BLaER1 (cell line): ENCODE data around the gene DHRS9.

ENCODE experiments used
- H3K27ac ChIP-seq: shearing (Covaris generic); formaldehyde crosslinking; 2 replicates; pipeline ENCODE4 v1.8.1; 2022
- H3K27me3 ChIP-seq: shearing (Covaris generic); formaldehyde crosslinking; 2 replicates; pipeline ENCODE4 v1.8.1; 2022
- H3K36me3 ChIP-seq: shearing (Covaris generic); formaldehyde crosslinking; 2 replicates; pipeline ENCODE4 v1.8.1; 2022
- H3K4me1 ChIP-seq: shearing (Covaris generic); formaldehyde crosslinking; 2 replicates; pipeline ENCODE4 v1.8.1; 2022
- H3K4me2 ChIP-seq: shearing (Covaris generic); formaldehyde crosslinking; 2 replicates; pipeline ENCODE4 v1.8.1; 2022
- H3K4me3 ChIP-seq: shearing (Covaris generic); formaldehyde crosslinking; 2 replicates; pipeline ENCODE4 v1.8.1; 2022
- H3K9ac ChIP-seq: shearing (Covaris generic); formaldehyde crosslinking; 2 replicates; pipeline ENCODE4 v1.8.1; 2022
- H3K9me3 ChIP-seq: shearing (Covaris generic); formaldehyde crosslinking; 2 replicates; pipeline ENCODE4 v1.8.1; 2022
- H4K20me1 ChIP-seq: shearing (Covaris generic); formaldehyde crosslinking; 2 replicates; pipeline ENCODE4 v1.8.1; 2022
- Cebpa-rat ChIP-seq: shearing (Covaris generic); IDR thresholded peaks from 2 replicates; pipeline ENCODE4 v1.8.1; 2022

Gene DHRS9

DNA sequence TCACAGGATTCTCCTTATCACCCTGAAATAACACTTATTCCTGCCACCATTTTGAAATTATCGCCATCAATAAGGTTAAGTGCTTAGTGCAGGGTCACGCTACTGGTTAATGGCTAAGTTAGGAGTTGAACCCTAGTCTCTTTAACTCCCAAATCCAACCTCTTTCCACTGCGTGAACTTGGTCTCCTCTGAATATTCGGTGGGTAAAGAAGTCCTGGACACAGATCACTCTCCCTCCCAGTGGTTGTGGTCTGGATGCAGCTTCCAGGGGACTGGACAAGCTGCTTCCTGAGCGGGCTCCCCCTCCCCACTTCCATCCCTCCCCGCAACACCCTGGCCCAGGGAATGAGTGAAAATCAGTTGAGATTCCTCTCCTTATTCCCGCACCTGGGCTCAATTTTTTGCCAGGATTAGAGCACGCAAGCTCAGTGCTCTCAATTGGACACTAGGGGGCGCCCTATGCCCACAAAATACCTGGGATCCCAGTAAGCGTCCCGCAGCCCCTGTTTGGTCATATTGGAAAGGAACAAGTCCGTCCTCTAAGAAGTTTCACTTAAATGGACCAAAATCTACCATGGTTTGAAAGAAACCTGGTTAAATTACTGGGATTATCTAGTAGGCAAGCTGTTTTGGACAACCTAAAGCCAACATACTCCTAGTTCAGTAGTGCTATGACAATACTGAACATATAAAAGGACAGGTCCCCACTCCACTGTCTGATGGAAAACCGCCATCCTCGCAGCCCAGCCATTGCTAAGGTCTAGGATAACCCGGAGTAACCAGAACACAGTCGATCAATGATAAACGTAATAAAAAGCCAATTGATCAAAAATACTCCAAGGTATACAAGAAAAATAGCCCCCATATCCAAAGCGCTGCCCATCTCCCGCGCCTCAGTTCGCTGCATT is 40.4 kb downstream of the DHRS9 start:
- no peak overlapping the region for H3K4me2 ChIP-seq
- H3K4me1 ChIP-seq: peaks cover 20% of the 10 kb centered on the region
- no peak overlapping the region for H3K27ac ChIP-seq
- H3K4me3 ChIP-seq: no peak overlapping the region
- no peaks in the 10 kb centered on the region for H4K20me1 ChIP-seq
- TF ChIP-seq Cebpa-rat: no peak
- H3K9ac ChIP-seq: no peak overlapping the region
- no peaks in the 10 kb centered on the region for H3K9me3 ChIP-seq
- H3K27me3 ChIP-seq: no peaks in the 10 kb centered on the region
- H3K36me3 ChIP-seq: no peaks in the 10 kb centered on the region

- Histone ChIP-seq H3K4me3 (no peak overlapping the region), H3K36me3 (no peaks in the 10 kb centered on the region), H3K27me3 (no peaks in the 10 kb centered on the region), H3K9ac (no peak overlapping the region), H3K4me1 (peaks cover 20% of the 10 kb centered on the region), H3K27ac (no peak overlapping the region), H4K20me1 (no peaks in the 10 kb centered on the region), H3K9me3 (no peaks in the 10 kb centered on the region), H3K4me2 (peak overlapping the region; percentile 17; the same call in 1 of the 2 replicates)
- TF ChIP-seq Cebpa-rat: no peak
These were observed 41.1 kb downstream of the DHRS9 start for GRCh38 chr2:169110419-169110818.

DNA sequence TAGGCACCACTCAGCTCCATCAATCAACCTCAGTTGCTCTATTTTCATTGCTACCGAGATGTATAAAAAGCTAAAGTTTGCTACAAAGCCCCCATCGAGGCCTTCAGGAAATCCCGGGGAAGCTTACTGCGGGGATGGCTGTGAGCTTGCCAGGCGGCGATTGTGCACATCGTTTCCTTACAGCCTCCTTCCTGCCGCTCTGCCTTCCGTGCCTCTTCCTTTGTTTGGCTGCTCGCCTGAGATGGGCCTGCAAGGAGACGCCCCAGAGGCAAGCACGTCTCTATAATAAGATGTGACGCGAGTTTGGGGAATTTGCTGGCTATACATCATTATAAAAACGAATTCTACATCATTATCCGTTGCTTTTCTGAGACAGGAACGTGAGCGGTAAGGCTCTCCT is 41.6 kb downstream of the DHRS9 start:
- H3K36me3 ChIP-seq: no peaks in the 10 kb centered on the region
- no peak for TF ChIP-seq Cebpa-rat
- no peak overlapping the region for H3K9ac ChIP-seq
- peak overlapping the region; percentile 17 for H3K4me2 ChIP-seq
- peaks cover 20% of the 10 kb centered on the region for H3K4me1 ChIP-seq
- H3K4me3 ChIP-seq: no peak overlapping the region
- H3K9me3 ChIP-seq: no peaks in the 10 kb centered on the region
- no peaks in the 10 kb centered on the region for H4K20me1 ChIP-seq
- H3K27ac ChIP-seq: no peak overlapping the region
- H3K27me3 ChIP-seq: no peaks in the 10 kb centered on the region

DNA sequence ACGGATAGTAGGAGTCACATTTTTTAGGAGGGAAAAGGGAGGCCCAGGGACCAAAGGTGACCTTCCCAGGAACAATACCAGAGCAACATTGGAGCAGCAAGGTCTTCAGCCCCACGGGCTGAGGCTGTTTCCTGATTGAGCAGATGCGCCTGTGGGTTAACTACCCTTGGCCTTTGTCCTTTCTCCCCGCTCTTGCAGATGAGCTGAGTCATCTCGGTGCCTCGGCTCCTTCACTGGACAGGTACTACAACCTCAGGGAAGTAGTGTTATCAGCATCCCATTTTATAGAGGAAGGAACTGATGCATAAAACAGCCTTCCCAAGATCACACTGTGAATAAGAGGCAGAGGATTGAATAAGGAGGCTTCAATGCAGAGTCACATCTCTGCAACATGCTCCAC is 43.5 kb downstream of the DHRS9 start:
- Histone ChIP-seq H3K4me1 (peaks cover 7% of the 10 kb centered on the region; the same call in 1 of the 2 replicates), H3K9ac (no peak overlapping the region), H3K27me3 (no peaks in the 10 kb centered on the region), H3K27ac (no peak overlapping the region), H3K4me2 (no peak overlapping the region), H3K36me3 (no peaks in the 10 kb centered on the region), H3K4me3 (no peak overlapping the region), H3K9me3 (no peaks in the 10 kb centered on the region), H4K20me1 (no peaks in the 10 kb centered on the region)
- TF ChIP-seq Cebpa-rat: no peak

DNA sequence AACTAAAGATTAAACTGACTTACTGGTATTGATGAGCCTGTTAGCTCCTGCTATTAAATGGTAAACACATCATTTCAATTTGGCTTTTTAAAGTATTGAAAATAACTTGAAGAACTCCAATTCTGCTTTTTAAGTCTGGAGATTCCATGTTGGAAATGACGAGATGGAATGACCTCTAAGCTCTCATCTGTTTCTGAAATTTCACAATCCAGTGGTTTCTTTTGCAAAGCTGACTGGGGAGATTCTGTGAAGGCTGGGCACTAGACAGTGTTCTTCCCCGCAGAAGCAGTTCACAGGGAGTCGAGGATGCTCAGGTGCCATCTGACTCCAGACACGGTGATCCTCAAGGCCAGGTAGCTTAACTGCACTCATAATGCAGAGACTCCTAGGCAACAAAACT is 44.7 kb downstream of the DHRS9 start:
- no peak for TF ChIP-seq Cebpa-rat
- Histone ChIP-seq H3K4me2 (no peak overlapping the region), H3K9ac (no peak overlapping the region), H3K27ac (no peak overlapping the region), H3K27me3 (no peaks in the 10 kb centered on the region), H3K4me1 (peaks cover 8% of the 10 kb centered on the region; the same call in 1 of the 2 replicates), H4K20me1 (no peaks in the 10 kb centered on the region), H3K36me3 (no peaks in the 10 kb centered on the region), H3K4me3 (no peak overlapping the region), H3K9me3 (no peaks in the 10 kb centered on the region)

- Histone ChIP-seq H3K9ac (no peak overlapping the region), H3K36me3 (no peaks in the 10 kb centered on the region), H3K27ac (no peak overlapping the region), H3K9me3 (peaks cover 7% of the 10 kb centered on the region; the same call in 1 of the 2 replicates), H4K20me1 (no peaks in the 10 kb centered on the region), H3K4me2 (no peak overlapping the region), H3K4me3 (no peak overlapping the region), H3K4me1 (peaks cover 7% of the 10 kb centered on the region; the same call in 1 of the 2 replicates), H3K27me3 (no peaks in the 10 kb centered on the region)
- no peak for TF ChIP-seq Cebpa-rat
These were observed 47.0 kb downstream of the DHRS9 start for GRCh38 chr2:169116327-169116726.

DNA sequence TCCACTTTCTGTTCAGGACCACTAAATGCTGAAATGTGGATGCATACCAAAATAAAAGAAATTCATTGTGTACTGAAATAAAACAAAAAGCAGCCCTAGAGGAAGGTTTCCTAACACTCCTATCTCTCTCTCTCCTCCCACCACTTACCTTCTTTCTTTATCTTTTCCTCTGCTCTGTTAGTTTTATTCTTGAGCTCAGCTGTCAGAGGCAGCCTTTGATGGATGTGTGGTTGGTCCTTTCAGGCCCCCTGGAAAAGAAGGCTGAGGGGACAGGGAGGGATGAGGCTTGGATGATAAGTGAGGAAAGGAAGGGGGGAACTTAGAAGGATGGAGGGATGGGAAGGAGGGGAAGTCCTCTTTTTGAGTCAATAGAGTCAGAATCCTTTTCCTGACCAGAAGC is 47.6 kb downstream of the DHRS9 start:
- TF ChIP-seq Cebpa-rat: no peak
- no peak overlapping the region for H3K4me3 ChIP-seq
- H3K27me3 ChIP-seq: no peaks in the 10 kb centered on the region
- H3K4me1 ChIP-seq: peaks cover 7% of the 10 kb centered on the region; the same call in 1 of the 2 replicates
- H3K4me2 ChIP-seq: no peak overlapping the region
- H3K9me3 ChIP-seq: peaks cover 11% of the 10 kb centered on the region; the same call in 1 of the 2 replicates
- H3K9ac ChIP-seq: no peak overlapping the region
- H3K36me3 ChIP-seq: no peaks in the 10 kb centered on the region
- no peaks in the 10 kb centered on the region for H4K20me1 ChIP-seq
- H3K27ac ChIP-seq: no peak overlapping the region

DNA sequence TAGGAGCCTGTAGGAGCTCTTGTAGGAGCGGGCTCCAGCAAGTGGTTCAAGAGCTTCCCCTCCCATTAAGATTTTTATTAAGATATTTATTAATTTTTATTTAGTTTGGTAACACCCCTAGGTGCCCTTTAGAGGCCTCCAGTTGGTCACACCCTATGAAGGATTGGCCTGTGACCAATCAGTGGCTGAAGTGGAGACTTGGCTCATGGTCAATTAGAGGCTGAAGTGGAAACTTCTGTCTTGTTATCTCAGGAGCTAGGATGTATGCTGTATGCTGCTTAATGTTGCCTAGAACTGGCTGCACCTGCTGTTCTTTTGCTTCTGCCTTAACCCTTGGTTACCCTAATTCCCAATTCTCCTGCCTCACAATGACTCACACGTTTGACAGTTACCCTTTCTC is 48.7 kb downstream of the DHRS9 start:
- no peak for TF ChIP-seq Cebpa-rat
- no peaks in the 10 kb centered on the region for H3K27me3 ChIP-seq
- H3K9ac ChIP-seq: no peak overlapping the region
- H3K9me3 ChIP-seq: peaks cover 11% of the 10 kb centered on the region; the same call in 1 of the 2 replicates
- peaks cover 7% of the 10 kb centered on the region; the same call in 1 of the 2 replicates for H3K4me1 ChIP-seq
- no peaks in the 10 kb centered on the region for H3K36me3 ChIP-seq
- no peak overlapping the region for H3K4me3 ChIP-seq
- no peak overlapping the region for H3K4me2 ChIP-seq
- no peaks in the 10 kb centered on the region for H4K20me1 ChIP-seq
- H3K27ac ChIP-seq: no peak overlapping the region

DNA sequence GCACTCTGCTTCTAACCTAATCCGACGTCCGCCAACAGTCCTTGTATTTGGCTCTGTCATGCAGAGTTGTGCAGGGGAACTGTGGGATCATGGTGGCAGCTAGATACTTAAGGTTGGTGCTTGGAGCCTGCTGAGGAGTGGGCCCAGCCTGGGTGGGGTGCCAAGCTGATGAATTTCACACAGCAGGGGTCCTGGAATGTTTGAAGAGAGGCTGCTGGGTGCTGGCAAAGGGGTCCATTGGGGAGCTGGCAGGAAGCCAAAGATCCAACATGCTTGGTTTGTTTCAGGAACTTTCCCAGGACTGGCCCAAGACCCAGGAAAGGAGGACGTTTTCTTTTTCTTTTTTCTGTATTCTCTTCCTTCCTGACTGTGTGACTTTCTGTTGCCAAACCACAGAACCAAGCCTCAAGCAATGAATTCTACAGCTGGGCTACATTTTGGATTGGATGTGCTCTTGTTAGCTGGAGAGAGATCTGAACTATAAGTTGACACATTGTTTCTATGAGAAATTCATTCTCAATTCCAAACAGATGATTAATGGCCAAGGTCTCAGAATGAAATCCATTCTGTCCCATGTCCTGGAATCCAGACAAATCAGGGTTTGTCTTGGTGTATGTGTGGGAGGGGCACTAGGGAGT is 49.9 kb downstream of the DHRS9 start:
- H3K36me3 ChIP-seq: no peaks in the 10 kb centered on the region
- H3K27ac ChIP-seq: no peak overlapping the region
- no peaks in the 10 kb centered on the region for H4K20me1 ChIP-seq
- no peaks in the 10 kb centered on the region for H3K27me3 ChIP-seq
- H3K9me3 ChIP-seq: peaks cover 11% of the 10 kb centered on the region; the same call in 1 of the 2 replicates
- no peak for TF ChIP-seq Cebpa-rat
- no peak overlapping the region for H3K4me3 ChIP-seq
- H3K9ac ChIP-seq: no peak overlapping the region
- H3K4me2 ChIP-seq: peak overlapping the region; percentile 18; the same call in 1 of the 2 replicates
- H3K4me1 ChIP-seq: peaks cover 7% of the 10 kb centered on the region; the same call in 1 of the 2 replicates

DNA sequence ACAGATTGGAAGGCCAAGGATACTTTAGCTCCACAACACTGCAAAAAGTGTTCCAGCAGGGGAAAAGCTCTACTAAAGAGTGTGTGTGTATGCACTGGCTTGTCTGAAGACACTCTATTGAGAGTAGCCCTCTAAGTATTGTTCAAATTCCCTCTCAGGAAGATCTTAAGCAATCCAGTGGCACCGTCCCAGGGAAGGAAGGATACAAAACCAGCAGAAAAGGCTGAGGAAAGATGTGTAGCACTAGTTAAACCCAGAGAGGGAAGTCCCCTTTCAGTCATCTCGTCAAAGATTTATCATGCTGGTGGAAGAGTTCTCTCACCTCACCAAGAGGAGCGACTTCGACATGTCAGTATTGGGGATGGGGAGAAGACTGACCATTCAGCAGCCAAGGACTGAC is 50.5 kb downstream of the DHRS9 start:
- H4K20me1 ChIP-seq: no peaks in the 10 kb centered on the region
- peaks cover 11% of the 10 kb centered on the region; the same call in 1 of the 2 replicates for H3K9me3 ChIP-seq
- H3K27ac ChIP-seq: no peak overlapping the region
- H3K36me3 ChIP-seq: no peaks in the 10 kb centered on the region
- H3K4me2 ChIP-seq: no peak overlapping the region
- TF ChIP-seq Cebpa-rat: no peak
- H3K9ac ChIP-seq: no peak overlapping the region
- no peaks in the 10 kb centered on the region for H3K27me3 ChIP-seq
- H3K4me1 ChIP-seq: peaks cover 7% of the 10 kb centered on the region; the same call in 1 of the 2 replicates
- H3K4me3 ChIP-seq: no peak overlapping the region
